Transverse colon (tissue), 3 donors: ENCODE data around the gene TERB1.

Experiments
- CTCF ChIP-seq, 5 experiments: fragments of 200-600 bp in 3 of 5; fragments of 450-650 bp in 2 of 5; sonication (generic) in 3 of 5; IDR thresholded peaks; 1 replicate in 2 of 5; 2 replicates in 3 of 5; pipeline ENCODE4 v1.5.1; 2016 to 2017; ENCODE audit warnings: antibody characterized with exemption in 5 of 5, inconsistent platforms in 3 of 5, mild to moderate bottlenecking in 2 of 5, moderate library complexity in 1 of 5
- POLR2A ChIP-seq: fragments of 450-650 bp; IDR thresholded peaks from one replicate; pipeline ENCODE4 v1.6.1; 2016; ENCODE audit warnings: antibody characterized with exemption, mild to moderate bottlenecking, moderate library complexity

GRCh38 chr16:66741950-66742808 lies 59.2 kb downstream of the TERB1 start:
- TF ChIP-seq CTCF (IDR thresholded peaks at IDR 0.05) (no peak), POLR2A (no peak)
